Measurements from ENCODE around the gene PHYHD1.

DNA sequence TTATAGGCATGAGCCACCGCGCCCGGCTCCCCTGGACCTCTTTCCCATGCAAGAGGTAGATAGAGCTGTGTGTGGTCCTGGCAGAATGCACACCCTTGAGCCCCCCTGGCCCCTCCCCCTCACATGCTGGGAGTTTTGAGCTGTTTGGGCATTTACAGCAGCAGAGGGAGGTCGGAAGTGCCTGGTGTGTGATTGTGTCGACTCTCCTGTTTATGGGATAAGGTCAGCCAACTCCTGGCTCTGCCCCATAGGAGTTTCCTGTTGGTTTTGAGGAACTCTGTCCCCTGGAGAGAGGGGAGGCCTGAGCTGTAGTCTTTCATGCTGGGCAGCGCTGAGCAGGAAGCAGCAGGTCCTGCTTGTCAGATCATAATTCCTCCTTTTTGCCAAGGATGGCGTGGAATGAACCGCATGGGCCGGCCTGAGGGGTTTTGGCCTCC, 32.9 kb upstream of the PHYHD1 start:
- no peak for TF ChIP-seq EZH2 (IDR thresholded peaks at IDR 0.05)
- TF ChIP-seq POLR2AphosphoS5 (IDR thresholded peaks at IDR 0.05; ENCODE audit: borderline replicate concordance, low read depth, low read length): no peak

Measured in SK-N-MC (cell line).